WI38 (cell line): Measurements from ENCODE around the gene RBM41.

Experiments
- H3K4me3 ChIP-seq: 2 replicates; pipeline ENCODE4 v1.5.1; 2011; ENCODE audit warnings: low read depth, mild to moderate bottlenecking, control low read depth, low read length
- CTCF ChIP-seq: IDR thresholded peaks from 2 replicates; pipeline ENCODE4 v1.5.1; 2012; ENCODE audit warnings: low read depth, mild to moderate bottlenecking, control low read depth, low read length

RBM41 gene

DNA sequence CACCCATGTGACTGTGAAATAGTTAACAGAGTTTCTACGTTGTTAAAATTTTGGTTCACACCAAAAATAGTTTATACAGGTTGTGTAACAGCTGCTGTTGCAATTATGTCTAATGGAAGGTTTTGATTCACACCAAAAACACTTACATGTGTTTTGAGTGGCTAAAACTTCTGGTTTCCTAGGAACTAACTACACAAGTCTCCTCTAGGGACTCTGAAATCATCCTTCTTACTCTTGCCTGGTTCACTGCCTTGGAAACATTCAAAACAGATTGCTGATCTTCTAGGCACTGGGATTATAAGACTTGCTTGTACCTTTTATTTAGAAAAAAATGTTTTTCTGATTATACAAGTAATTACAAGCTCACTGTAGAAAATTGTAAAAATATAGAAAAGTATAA is 103.7 kb downstream of the RBM41 start:
- TF ChIP-seq CTCF, result no peak
- H3K4me3 ChIP-seq, result no peak overlapping the region
